Mesothelial cell of epicardium (in vitro differentiated cells): ENCODE measurements around the gene MS4A6A. TPM values are rescaled to one million over a fixed set of nuclear protein-coding genes. Genes with fewer than 3 reads are reported as not detected.
"Not testable (repeated sequence)": the region's sequence is repeated elsewhere in the genome, so short reads cannot be mapped to it uniquely, and the experiment has no call there.

ENCODE experiments used
- DNase-seq, 2 experiments: peaks; one replicate each; pipeline ENCODE4 v3.0.0; 2021; ENCODE audit warnings: low spot score in 2 of 2; ENCODE audit not compliant: unreplicated experiment in 2 of 2
- H3K27ac Mint-ChIP-seq: 2 replicates; pipeline ENCODE4 v1.8.0; 2021; ENCODE audit warnings: mixed read lengths
- H3K27me3 Mint-ChIP-seq: 2 replicates; pipeline ENCODE4 v1.8.0; 2021; ENCODE audit warnings: low read depth, mixed read lengths
- H3K36me3 Mint-ChIP-seq: 2 replicates; pipeline ENCODE4 v1.8.0; 2021; ENCODE audit warnings: mixed read lengths
- H3K4me1 Mint-ChIP-seq: 2 replicates; pipeline ENCODE4 v1.8.0; 2021; ENCODE audit warnings: mixed read lengths
- H3K4me3 Mint-ChIP-seq: 2 replicates; pipeline ENCODE4 v1.8.0; 2021; ENCODE audit warnings: mild to moderate bottlenecking, moderate library complexity, mixed read lengths
- H3K9me3 Mint-ChIP-seq: 2 replicates; pipeline ENCODE4 v1.8.0; 2021; ENCODE audit warnings: mixed read lengths
- CTCF ChIP-seq: fragments of 200-600 bp; sonication (generic); IDR thresholded peaks from one replicate; pipeline ENCODE4 v1.5.0; 2021; ENCODE audit warnings: antibody characterized with exemption; ENCODE audit not compliant: unreplicated experiment
- total RNA-seq: library from RNA; stranded (reverse); gene quantifications from 3 replicates; pipeline ENCODE4 v1.2.1, GENCODE V29; 2021

The MS4A6A gene
- total RNA-seq, 1 donor from 2014 or later, result not detected

- no peak for DNase-seq
- no peak overlapping the region for H3K4me3 Mint-ChIP-seq
- H3K4me1 Mint-ChIP-seq, result no peaks in the 10 kb centered on the region
- peaks cover 6% of the 10 kb centered on the region for H3K9me3 Mint-ChIP-seq
- H3K27me3 Mint-ChIP-seq, result peaks cover 5% of the 10 kb centered on the region
- no peak for TF ChIP-seq CTCF
- no peaks in the 10 kb centered on the region for H3K36me3 Mint-ChIP-seq
- H3K27ac Mint-ChIP-seq, result no peak overlapping the region
Measured at GRCh38 chr11:60161766-60162165, 21.1 kb downstream of the MS4A6A start.

GRCh38 chr11:60161107-60161506 is 21.8 kb downstream of the MS4A6A start:
- Mint-ChIP-seq H3K4me1 (no peaks in the 10 kb centered on the region), H3K27me3 (peaks cover 5% of the 10 kb centered on the region), H3K36me3 (no peaks in the 10 kb centered on the region), H3K27ac (no peak overlapping the region), H3K9me3 (peaks cover 8% of the 10 kb centered on the region), H3K4me3 (no peak overlapping the region)
- no peak for TF ChIP-seq CTCF
- no peak for DNase-seq

- H3K27ac Mint-ChIP-seq, result no peak overlapping the region
Measured at GRCh38 chr11:60159868-60160267, 23.0 kb downstream of the MS4A6A start.

GRCh38 chr11:60159284-60159683 is 23.6 kb downstream of the MS4A6A start:
- Mint-ChIP-seq H3K4me1 (no peaks in the 10 kb centered on the region), H3K4me3 (no peak overlapping the region), H3K27me3 (peaks cover 5% of the 10 kb centered on the region), H3K36me3 (no peaks in the 10 kb centered on the region), H3K9me3 (peaks cover 4% of the 10 kb centered on the region), H3K27ac (no peak overlapping the region)
- DNase-seq, result no peak
- TF ChIP-seq CTCF, result no peak

More at GRCh38 chr11:60159868-60160267, 23.0 kb downstream of the MS4A6A start:
- H3K36me3 Mint-ChIP-seq, result no peaks in the 10 kb centered on the region
- DNase-seq, result no peak
- H3K4me1 Mint-ChIP-seq, result no peaks in the 10 kb centered on the region
- no peak for TF ChIP-seq CTCF
- H3K4me3 Mint-ChIP-seq, result no peak overlapping the region
- peaks cover 8% of the 10 kb centered on the region for H3K9me3 Mint-ChIP-seq
- peaks cover 5% of the 10 kb centered on the region for H3K27me3 Mint-ChIP-seq

- Mint-ChIP-seq H3K36me3 (no peaks in the 10 kb centered on the region), H3K27me3 (peaks cover 5% of the 10 kb centered on the region), H3K9me3 (peaks cover 4% of the 10 kb centered on the region), H3K4me3 (no peak overlapping the region), H3K27ac (no peak overlapping the region), H3K4me1 (no peaks in the 10 kb centered on the region)
- DNase-seq, result no peak
- no peak for TF ChIP-seq CTCF
Measured at GRCh38 chr11:60158636-60159035, 24.2 kb downstream of the MS4A6A start.

- TF ChIP-seq CTCF, result no peak
- Mint-ChIP-seq H3K4me3 (no peak overlapping the region), H3K9me3 (peaks cover 4% of the 10 kb centered on the region), H3K4me1 (no peaks in the 10 kb centered on the region), H3K36me3 (no peaks in the 10 kb centered on the region), H3K27me3 (peaks cover 5% of the 10 kb centered on the region), H3K27ac (no peak overlapping the region)
- DNase-seq, result no peak
Measured at GRCh38 chr11:60155931-60156330, 27.0 kb downstream of the MS4A6A start.

GRCh38 chr11:60152727-60153126 is 30.2 kb downstream of the MS4A6A start:
- not testable (repeated sequence) for H3K27me3 Mint-ChIP-seq, DNase-seq, H3K9me3 Mint-ChIP-seq, H3K27ac Mint-ChIP-seq, H3K4me3 Mint-ChIP-seq, H3K4me1 Mint-ChIP-seq, H3K36me3 Mint-ChIP-seq
